Neutrophil (primary cell): ENCODE measurements around the gene CHST8.

Experiments used
- H3K27ac ChIP-seq: fragments of 200-600 bp; sonication (generic); 2 replicates; pipeline ENCODE4 v1.5.1; 2016; ENCODE audit warnings: mild to moderate bottlenecking, moderate library complexity
- H3K27me3 ChIP-seq: fragments of 200-600 bp; sonication (generic); 2 replicates; pipeline ENCODE4 v1.6.0; 2016; ENCODE audit warnings: mild to moderate bottlenecking
- H3K36me3 ChIP-seq: fragments of 200-600 bp; sonication (generic); 2 replicates; pipeline ENCODE4 v1.5.1; 2017
- H3K4me1 ChIP-seq, 2 experiments: fragments of 200-600 bp in 1 of 2; sonication (generic) in 1 of 2; 1 replicate in 1 of 2; 2 replicates in 1 of 2; pipeline versions ENCODE4 v1.5.1 to v1.6.1; 2013 to 2016; ENCODE audit warnings: low read depth in 1 of 2, low read length in 1 of 2, mild to moderate bottlenecking in 1 of 2, moderate library complexity in 1 of 2; ENCODE audit not compliant: control insufficient read depth in 1 of 2, insufficient read depth in 1 of 2
- H3K4me3 ChIP-seq, 2 experiments: fragments of 200-600 bp in 1 of 2; sonication (generic) in 1 of 2; 1 replicate in 1 of 2; 2 replicates in 1 of 2; pipeline ENCODE4 v1.5.1; 2013 to 2016; ENCODE audit warnings: low read depth in 1 of 2, low read length in 1 of 2, mild to moderate bottlenecking in 1 of 2, moderate library complexity in 1 of 2
- H3K9me3 ChIP-seq: fragments of 200-600 bp; sonication (generic); 2 replicates; pipeline ENCODE4 v1.5.1; 2016
- CTCF ChIP-seq: fragments of 200-600 bp; sonication (generic); IDR thresholded peaks from 2 replicates; pipeline ENCODE4 v1.5.1; 2016; ENCODE audit warnings: antibody characterized with exemption

The CHST8 gene

GRCh38 chr19:33640773-33641172, 19.0 kb downstream of the CHST8 start:
- Histone ChIP-seq H3K4me3 (no peak overlapping the region), H3K36me3 (no peaks in the 10 kb centered on the region), H3K9me3 (no peaks in the 10 kb centered on the region), H3K27me3 (peaks cover 11% of the 10 kb centered on the region), H3K4me1 (no peaks in the 10 kb centered on the region), H3K27ac (no peak overlapping the region)
- TF ChIP-seq CTCF = no peak

- H3K4me1 ChIP-seq = no peaks in the 10 kb centered on the region
- TF ChIP-seq CTCF = no peak
Observed at GRCh38 chr19:33641261-33641660, 19.5 kb downstream of the CHST8 start.

GRCh38 chr19:33641956-33642498, 20.3 kb downstream of the CHST8 start:
- no peaks in the 10 kb centered on the region for H3K36me3 ChIP-seq
- TF ChIP-seq CTCF = no peak
- H3K4me1 ChIP-seq = no peaks in the 10 kb centered on the region
- peaks cover 11% of the 10 kb centered on the region for H3K27me3 ChIP-seq
- no peaks in the 10 kb centered on the region for H3K9me3 ChIP-seq
- no peak overlapping the region for H3K4me3 ChIP-seq
- no peak overlapping the region for H3K27ac ChIP-seq

More at GRCh38 chr19:33641261-33641660, 19.5 kb downstream of the CHST8 start:
- Histone ChIP-seq H3K27ac (no peak overlapping the region), H3K27me3 (peaks cover 11% of the 10 kb centered on the region), H3K9me3 (no peaks in the 10 kb centered on the region), H3K4me3 (no peak overlapping the region), H3K36me3 (no peaks in the 10 kb centered on the region)

GRCh38 chr19:33644284-33644836, 22.6 kb downstream of the CHST8 start:
- no peak for TF ChIP-seq CTCF

GRCh38 chr19:33646306-33646705, 24.6 kb downstream of the CHST8 start:
- H3K27ac ChIP-seq = no peak overlapping the region

More at GRCh38 chr19:33644284-33644836, 22.6 kb downstream of the CHST8 start:
- Histone ChIP-seq H3K27me3 (peaks cover 5% of the 10 kb centered on the region), H3K4me3 (no peak overlapping the region), H3K36me3 (no peaks in the 10 kb centered on the region), H3K9me3 (no peaks in the 10 kb centered on the region), H3K27ac (no peak overlapping the region), H3K4me1 (no peaks in the 10 kb centered on the region)

More at GRCh38 chr19:33646306-33646705, 24.6 kb downstream of the CHST8 start:
- TF ChIP-seq CTCF = no peak
- Histone ChIP-seq H3K36me3 (no peaks in the 10 kb centered on the region), H3K27me3 (peaks cover 12% of the 10 kb centered on the region), H3K9me3 (no peaks in the 10 kb centered on the region), H3K4me1 (no peaks in the 10 kb centered on the region), H3K4me3 (no peak overlapping the region)
